ENCODE measurements around the gene SCD5. TPM values are rescaled to one million over a fixed set of nuclear protein-coding genes. Genes with fewer than 3 reads are reported as not detected.

The SCD5 gene
- total RNA-seq, 1 experiment from 2014 or later = 17.2 TPM

- Histone ChIP-seq H3K4me3 (no peak overlapping the region), H3K27ac (no peak overlapping the region), H3K4me1 (replicated peaks) (no peaks in the 10 kb centered on the region), H3K9me3 (replicated peaks) (no peaks in the 10 kb centered on the region), H3K27me3 (replicated peaks) (no peaks in the 10 kb centered on the region; the same call in 1 of the 2 replicates), H3K36me3 (no peaks in the 10 kb centered on the region)
- no peak for DNase-seq (ENCODE audit: low read depth in 1 of 2, low spot score in 2 of 2)
Observed at GRCh38 chr4:82604522-82604921, 194.1 kb downstream of the SCD5 start.

GRCh38 chr4:82601242-82602015, 197.2 kb downstream of the SCD5 start:
- H3K4me1 ChIP-seq (replicated peaks) = no peaks in the 10 kb centered on the region
- H3K27me3 ChIP-seq (replicated peaks) = no peaks in the 10 kb centered on the region; the same call in 1 of the 2 replicates
- no peak overlapping the region for H3K27ac ChIP-seq
- no peak for DNase-seq (ENCODE audit: low read depth in 1 of 2, low spot score in 2 of 2)
- no peaks in the 10 kb centered on the region for H3K36me3 ChIP-seq
- no peaks in the 10 kb centered on the region for H3K9me3 ChIP-seq (replicated peaks)
- no peak overlapping the region for H3K4me3 ChIP-seq

GRCh38 chr4:82599336-82599735, 199.3 kb downstream of the SCD5 start:
- peaks cover 4% of the 10 kb centered on the region; the same call in 1 of the 2 replicates for H3K27me3 ChIP-seq (replicated peaks)
- no peak for DNase-seq (ENCODE audit: low read depth in 1 of 2, low spot score in 2 of 2)
- no peaks in the 10 kb centered on the region for H3K4me1 ChIP-seq (replicated peaks)
- H3K9me3 ChIP-seq (replicated peaks) = no peaks in the 10 kb centered on the region
- no peak overlapping the region for H3K4me3 ChIP-seq
- H3K27ac ChIP-seq = no peak overlapping the region
- H3K36me3 ChIP-seq = no peaks in the 10 kb centered on the region

- no peak for DNase-seq (ENCODE audit: low read depth in 1 of 2, low spot score in 2 of 2)
- no peaks in the 10 kb centered on the region for H3K36me3 ChIP-seq
- no peaks in the 10 kb centered on the region for H3K4me1 ChIP-seq (replicated peaks)
- no peaks in the 10 kb centered on the region for H3K9me3 ChIP-seq (replicated peaks)
- H3K4me3 ChIP-seq = no peak overlapping the region
- peaks cover 11% of the 10 kb centered on the region; the same call in 1 of the 2 replicates for H3K27me3 ChIP-seq (replicated peaks)
- no peak overlapping the region for H3K27ac ChIP-seq
Observed at GRCh38 chr4:82594456-82594855, 204.1 kb downstream of the SCD5 start.

GRCh38 chr4:82593411-82593810, 205.2 kb downstream of the SCD5 start:
- Histone ChIP-seq H3K27ac (no peak overlapping the region), H3K4me1 (replicated peaks) (no peaks in the 10 kb centered on the region), H3K27me3 (replicated peaks) (peaks cover 11% of the 10 kb centered on the region; the same call in 1 of the 2 replicates), H3K9me3 (replicated peaks) (no peaks in the 10 kb centered on the region), H3K4me3 (no peak overlapping the region), H3K36me3 (no peaks in the 10 kb centered on the region)
- DNase-seq (ENCODE audit: low read depth in 1 of 2, low spot score in 2 of 2) = no peak

- H3K27me3 ChIP-seq (replicated peaks) = peaks cover 11% of the 10 kb centered on the region; the same call in 1 of the 2 replicates
- H3K9me3 ChIP-seq (replicated peaks) = no peaks in the 10 kb centered on the region
- no peak overlapping the region for H3K4me3 ChIP-seq
- H3K27ac ChIP-seq = no peak overlapping the region
- H3K4me1 ChIP-seq (replicated peaks) = no peaks in the 10 kb centered on the region
- no peaks in the 10 kb centered on the region for H3K36me3 ChIP-seq
- DNase-seq (ENCODE audit: low read depth in 1 of 2, low spot score in 2 of 2) = no peak
Observed at GRCh38 chr4:82592639-82593038, 206.0 kb downstream of the SCD5 start.

GRCh38 chr4:82591592-82591991, 207.0 kb downstream of the SCD5 start:
- Histone ChIP-seq H3K9me3 (replicated peaks) (no peaks in the 10 kb centered on the region), H3K27me3 (replicated peaks) (peaks cover 11% of the 10 kb centered on the region; the same call in 1 of the 2 replicates), H3K27ac (no peak overlapping the region), H3K4me1 (replicated peaks) (no peaks in the 10 kb centered on the region), H3K4me3 (no peak overlapping the region), H3K36me3 (no peaks in the 10 kb centered on the region)
- no peak for DNase-seq (ENCODE audit: low read depth in 1 of 2, low spot score in 2 of 2)

GRCh38 chr4:82589756-82590155, 208.8 kb downstream of the SCD5 start:
- no peaks in the 10 kb centered on the region for H3K4me1 ChIP-seq (replicated peaks)
- H3K4me3 ChIP-seq = no peak overlapping the region
- H3K27me3 ChIP-seq (replicated peaks) = peaks cover 7% of the 10 kb centered on the region; the same call in 1 of the 2 replicates
- no peak overlapping the region for H3K27ac ChIP-seq
- no peak for DNase-seq (ENCODE audit: low read depth in 1 of 2, low spot score in 2 of 2)
- no peaks in the 10 kb centered on the region for H3K9me3 ChIP-seq (replicated peaks)
- H3K36me3 ChIP-seq = no peaks in the 10 kb centered on the region

GRCh38 chr4:82588771-82589270, 209.8 kb downstream of the SCD5 start:
- no peak overlapping the region for H3K27ac ChIP-seq
- H3K9me3 ChIP-seq (replicated peaks) = no peaks in the 10 kb centered on the region
- no peaks in the 10 kb centered on the region for H3K4me1 ChIP-seq (replicated peaks)
- no peak for DNase-seq (ENCODE audit: low read depth in 1 of 2, low spot score in 2 of 2)
- no peak overlapping the region for H3K4me3 ChIP-seq
- H3K36me3 ChIP-seq = no peaks in the 10 kb centered on the region
- H3K27me3 ChIP-seq (replicated peaks) = peaks cover 7% of the 10 kb centered on the region; the same call in 1 of the 2 replicates

- Histone ChIP-seq H3K9me3 (replicated peaks) (no peaks in the 10 kb centered on the region), H3K36me3 (no peaks in the 10 kb centered on the region), H3K27me3 (replicated peaks) (peaks cover 7% of the 10 kb centered on the region; the same call in 1 of the 2 replicates), H3K4me3 (no peak overlapping the region), H3K4me1 (replicated peaks) (no peaks in the 10 kb centered on the region), H3K27ac (no peak overlapping the region)
- DNase-seq (ENCODE audit: low read depth in 1 of 2, low spot score in 2 of 2) = no peak
Observed at GRCh38 chr4:82587826-82588540, 210.6 kb downstream of the SCD5 start.

GRCh38 chr4:82585690-82586435, 212.7 kb downstream of the SCD5 start:
- Histone ChIP-seq H3K9me3 (replicated peaks) (no peaks in the 10 kb centered on the region), H3K27me3 (replicated peaks) (peaks cover 3% of the 10 kb centered on the region; the same call in 1 of the 2 replicates), H3K4me1 (replicated peaks) (no peaks in the 10 kb centered on the region), H3K4me3 (no peak overlapping the region), H3K36me3 (no peaks in the 10 kb centered on the region), H3K27ac (no peak overlapping the region)
- DNase-seq (ENCODE audit: low read depth in 1 of 2, low spot score in 2 of 2) = no peak

GRCh38 chr4:82584931-82585330, 213.7 kb downstream of the SCD5 start:
- no peak overlapping the region for H3K27ac ChIP-seq
- no peaks in the 10 kb centered on the region for H3K9me3 ChIP-seq (replicated peaks)
- no peaks in the 10 kb centered on the region for H3K36me3 ChIP-seq
- no peaks in the 10 kb centered on the region for H3K27me3 ChIP-seq (replicated peaks)
- no peaks in the 10 kb centered on the region for H3K4me1 ChIP-seq (replicated peaks)
- no peak overlapping the region for H3K4me3 ChIP-seq
- no peak for DNase-seq (ENCODE audit: low read depth in 1 of 2, low spot score in 2 of 2)

GRCh38 chr4:82583897-82584587, 214.6 kb downstream of the SCD5 start:
- no peaks in the 10 kb centered on the region for H3K36me3 ChIP-seq
- no peak overlapping the region for H3K4me3 ChIP-seq
- DNase-seq (ENCODE audit: low read depth in 1 of 2, low spot score in 2 of 2) = no peak
- no peak overlapping the region for H3K27ac ChIP-seq
- no peaks in the 10 kb centered on the region for H3K9me3 ChIP-seq (replicated peaks)
- no peaks in the 10 kb centered on the region for H3K27me3 ChIP-seq (replicated peaks)
- H3K4me1 ChIP-seq (replicated peaks) = no peaks in the 10 kb centered on the region

All from SJSA1 (cell line).